PC-3 (cell line): ENCODE results near the gene NTPCR.

ENCODE experiments used
- CTCF ChIP-seq: fragments of 300-600 bp; sonication (generic); conservative IDR thresholded peaks from 2 replicates; pipeline ENCODE4 v1.5.1; 2017; ENCODE audit warnings: antibody characterized with exemption, low read depth, mild to moderate bottlenecking, low read length
- EZH2 ChIP-seq: fragments of 300-600 bp; sonication (generic); IDR thresholded peaks from one replicate; pipeline ENCODE4 v1.6.1; 2017; ENCODE audit warnings: antibody characterized with exemption, mild to moderate bottlenecking, low read length; ENCODE audit not compliant: unreplicated experiment
- EZH2phosphoT487 ChIP-seq: fragments of 300-600 bp; sonication (generic); IDR thresholded peaks from 2 replicates; pipeline ENCODE4 v1.6.1; 2018; ENCODE audit warnings: mild to moderate bottlenecking, antibody characterized with exemption, low read length, borderline replicate concordance

GRCh38 chr1:232900818-232901217, 49.6 kb upstream of the NTPCR start:
- TF ChIP-seq CTCF (no peak), EZH2 (no peak), EZH2phosphoT487 (no peak)
